ENCODE results near the gene KCNQ1.

DNA sequence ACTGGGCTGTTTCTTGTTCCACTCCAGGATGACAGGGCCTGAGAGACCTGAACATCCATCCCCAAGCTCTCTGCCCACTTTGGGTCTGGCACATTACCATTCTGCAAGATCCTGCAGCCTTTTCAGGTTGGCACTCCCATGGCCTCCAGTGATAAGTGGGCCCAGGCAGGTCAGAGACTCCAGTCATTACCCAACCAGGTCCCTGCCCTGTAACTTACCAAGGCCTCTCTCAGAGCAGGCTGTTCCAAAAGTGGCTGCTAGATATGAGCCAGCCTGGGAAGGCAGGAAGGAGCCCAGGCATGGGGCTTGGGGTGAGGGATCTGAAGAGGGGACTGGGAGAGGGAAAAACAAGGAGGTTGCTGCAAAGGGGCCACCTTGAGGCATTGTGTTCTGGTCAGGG is 219.1 kb downstream of the KCNQ1 start:
- TF ChIP-seq TAF1 (IDR thresholded peaks at IDR 0.05; ENCODE audit: borderline replicate concordance, low read depth, low read length) (no peak), POLR2A (IDR thresholded peaks at IDR 0.05; ENCODE audit: low read depth, low read length) (no peak)

Measured in GM12892 (cell line).